ENCODE data around the gene PTPRJ. TPM values are rescaled to one million over a fixed set of nuclear protein-coding genes. Genes with fewer than 3 reads are reported as not detected.

PTPRJ gene
- total RNA-seq, 1 donor from 2014 or later, result 70.3 TPM

DNA sequence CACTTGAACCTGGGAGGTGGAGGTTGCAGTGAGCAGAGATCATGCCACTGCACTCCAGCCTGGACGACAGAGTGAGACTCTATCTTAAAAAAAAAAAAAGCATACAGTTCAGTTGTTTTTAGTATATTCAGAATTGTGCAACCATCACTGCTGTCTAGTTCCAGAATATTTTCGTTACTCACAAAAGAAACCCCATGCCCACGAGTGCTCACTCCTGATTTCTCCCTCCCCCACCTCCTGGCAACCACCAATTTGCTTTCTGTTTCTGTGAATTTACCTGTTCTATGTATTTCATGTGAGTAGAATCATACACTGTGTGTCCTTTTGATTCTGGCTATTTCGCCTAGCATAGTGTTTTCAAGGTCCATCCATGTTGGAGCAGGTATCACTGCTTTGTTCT, 24.8 kb downstream of the PTPRJ start:
- Mint-ChIP-seq H3K4me1 (ENCODE audit: low read depth) (peaks cover 80% of the 10 kb centered on the region), H3K36me3 (ENCODE audit: low read depth) (peaks cover 9% of the 10 kb centered on the region), H3K27me3 (ENCODE audit: insufficient read depth) (no peaks in the 10 kb centered on the region), H3K9me3 (no peaks in the 10 kb centered on the region), H3K4me3 (peak overlapping the region; percentile 83), H3K27ac (peak overlapping the region; percentile 100)
- no peak for DNase-seq (ENCODE audit: low spot score)
- intact Hi-C loops (cut with micrococcal nuclease), result loop anchor here (5.0 to 10.0 kb wide), 3 partner anchors 143 to 490 kb away; partner anchors contain the start of gene NUP160

GRCh38 chr11:48005831-48006270, 25.5 kb downstream of the PTPRJ start:
- no peak for DNase-seq (ENCODE audit: low spot score)
- Mint-ChIP-seq H3K4me3 (peak overlapping the region; percentile 83), H3K27me3 (ENCODE audit: insufficient read depth) (no peaks in the 10 kb centered on the region), H3K36me3 (ENCODE audit: low read depth) (peaks cover 10% of the 10 kb centered on the region), H3K27ac (peak overlapping the region; percentile 100), H3K4me1 (ENCODE audit: low read depth) (peaks cover 76% of the 10 kb centered on the region), H3K9me3 (peaks cover 2% of the 10 kb centered on the region)
- intact Hi-C loops (cut with micrococcal nuclease), result loop anchor here (1.0 to 10.0 kb wide), 8 partner anchors 23 to 491 kb away; partner anchors contain the start of gene NUP160

DNA sequence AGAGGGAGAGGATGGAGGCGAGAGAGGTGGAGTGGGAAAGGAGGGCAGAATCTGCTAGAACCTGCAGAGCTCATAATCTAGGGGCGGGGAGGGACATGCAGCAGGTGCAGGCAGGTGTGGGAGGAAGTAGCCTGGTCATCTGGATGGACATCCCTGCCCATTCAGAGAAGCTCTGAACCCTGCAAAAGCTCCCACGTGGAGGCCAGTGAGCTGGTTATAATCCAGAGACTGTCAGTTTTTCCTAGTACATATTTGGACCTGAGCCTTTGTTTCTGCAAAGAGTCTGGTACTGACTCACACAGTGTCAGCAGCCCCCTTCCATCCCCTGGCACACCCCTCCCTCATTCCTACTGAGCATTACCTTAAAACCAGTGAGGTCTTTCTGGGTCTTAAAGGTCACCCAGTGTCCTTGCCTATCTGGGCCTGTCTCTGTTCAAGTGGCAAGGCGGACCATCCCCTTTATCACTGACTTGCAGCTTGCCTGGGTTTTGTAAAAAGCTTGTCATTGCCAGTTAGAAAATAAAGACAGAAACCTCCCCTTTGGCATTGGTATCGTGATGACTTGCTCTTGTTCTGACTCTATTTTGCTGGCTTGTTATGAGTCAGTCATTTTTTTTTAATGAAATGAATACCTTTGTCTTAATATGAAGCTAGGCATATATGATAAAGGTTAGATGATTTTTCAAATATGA, 26.1 kb downstream of the PTPRJ start:
- Mint-ChIP-seq H3K4me3 (peak overlapping the region; percentile 83), H3K27ac (peak overlapping the region; percentile 100), H3K36me3 (ENCODE audit: low read depth) (peaks cover 13% of the 10 kb centered on the region), H3K4me1 (ENCODE audit: low read depth) (peaks cover 76% of the 10 kb centered on the region), H3K27me3 (ENCODE audit: insufficient read depth) (no peaks in the 10 kb centered on the region), H3K9me3 (peaks cover 3% of the 10 kb centered on the region)
- no peak for DNase-seq (ENCODE audit: low spot score)
- intact Hi-C loops (cut with micrococcal nuclease), result loop anchor here (1.0 to 10.0 kb wide), 8 partner anchors 23 to 492 kb away; partner anchors contain the start of gene NUP160

- intact Hi-C loops (cut with micrococcal nuclease), result loop anchor here (2.0 to 10.0 kb wide), 5 partner anchors 61 to 493 kb away; partner anchors contain the start of genes FNBP4 and NUP160
- Mint-ChIP-seq H3K27ac (peak overlapping the region; percentile 100), H3K36me3 (ENCODE audit: low read depth) (peaks cover 10% of the 10 kb centered on the region), H3K9me3 (peaks cover 3% of the 10 kb centered on the region), H3K27me3 (ENCODE audit: insufficient read depth) (no peaks in the 10 kb centered on the region), H3K4me3 (peak overlapping the region; percentile 27), H3K4me1 (ENCODE audit: low read depth) (peaks cover 81% of the 10 kb centered on the region)
- no peak for DNase-seq (ENCODE audit: low spot score)
These were observed 27.3 kb downstream of the PTPRJ start for GRCh38 chr11:48007677-48008076.

GRCh38 chr11:48008951-48009270, 28.6 kb downstream of the PTPRJ start:
- DNase-seq (ENCODE audit: low spot score), result peak; percentile 64
- H3K4me3 Mint-ChIP-seq, result peak overlapping the region; percentile 75
- H3K27ac Mint-ChIP-seq, result peak overlapping the region; percentile 98
- peaks cover 89% of the 10 kb centered on the region for H3K4me1 Mint-ChIP-seq (ENCODE audit: low read depth)
- H3K36me3 Mint-ChIP-seq (ENCODE audit: low read depth), result peaks cover 17% of the 10 kb centered on the region
- intact Hi-C loops (cut with micrococcal nuclease), result loop anchor here (1.0 to 10.0 kb wide), 6 partner anchors 8 to 494 kb away; partner anchors contain the start of genes FNBP4 and NUP160
- H3K27me3 Mint-ChIP-seq (ENCODE audit: insufficient read depth), result no peaks in the 10 kb centered on the region
- H3K9me3 Mint-ChIP-seq, result peaks cover 3% of the 10 kb centered on the region

DNA sequence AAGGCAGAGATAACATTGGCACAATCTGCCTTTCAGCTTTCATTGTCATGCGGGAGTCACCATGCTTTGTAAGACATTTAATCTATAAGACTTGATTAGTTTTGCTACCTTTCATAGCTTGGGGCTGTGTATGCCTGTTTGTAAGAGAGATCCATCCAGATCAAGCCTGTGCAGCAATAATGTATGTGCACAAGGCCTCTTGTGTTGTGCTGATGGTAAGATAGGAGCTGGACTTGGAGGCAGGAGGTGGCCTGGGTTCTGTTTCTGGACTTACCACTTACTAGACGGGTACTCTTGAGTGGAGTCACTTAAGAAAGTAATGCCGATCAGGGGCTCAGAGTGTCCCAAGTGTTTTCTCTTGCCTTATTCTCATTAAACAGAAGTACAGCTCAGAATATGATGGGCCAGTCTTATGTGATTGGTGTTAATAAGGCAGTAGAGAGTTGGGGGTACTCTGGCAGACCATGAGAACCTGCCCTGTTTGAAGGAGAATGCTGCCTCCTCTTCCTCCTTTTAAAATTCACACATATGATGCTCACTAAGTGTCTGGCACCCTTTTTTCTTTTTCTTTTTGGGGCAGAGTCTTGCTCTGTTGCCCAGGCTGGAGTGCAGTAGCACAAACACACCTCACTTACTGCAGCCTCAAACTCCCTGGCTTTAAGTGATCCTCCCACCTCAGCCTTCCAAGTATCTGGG, 30.9 kb downstream of the PTPRJ start:
- intact Hi-C loops (cut with micrococcal nuclease), result no loop called here
- H3K36me3 Mint-ChIP-seq (ENCODE audit: low read depth), result peaks cover 25% of the 10 kb centered on the region
- no peak for DNase-seq (ENCODE audit: low spot score)

GRCh38 chr11:48011798-48012391, 31.5 kb downstream of the PTPRJ start:
- Mint-ChIP-seq H3K27me3 (ENCODE audit: insufficient read depth) (no peaks in the 10 kb centered on the region), H3K4me3 (peak overlapping the region; percentile 32), H3K27ac (peak overlapping the region; percentile 91), H3K9me3 (peaks cover 3% of the 10 kb centered on the region), H3K4me1 (ENCODE audit: low read depth) (peaks cover 88% of the 10 kb centered on the region), H3K36me3 (ENCODE audit: low read depth) (peaks cover 29% of the 10 kb centered on the region)
- intact Hi-C loops (cut with micrococcal nuclease), result no loop called here
- no peak for DNase-seq (ENCODE audit: low spot score)

More for the DNA sequence above, 30.9 kb downstream of the PTPRJ start:
- Mint-ChIP-seq H3K9me3 (peaks cover 3% of the 10 kb centered on the region), H3K4me1 (ENCODE audit: low read depth) (peaks cover 88% of the 10 kb centered on the region), H3K4me3 (peak overlapping the region; percentile 69), H3K27me3 (ENCODE audit: insufficient read depth) (no peaks in the 10 kb centered on the region), H3K27ac (peak overlapping the region; percentile 91)

- H3K27ac Mint-ChIP-seq, result peak overlapping the region; percentile 91
- peaks cover 3% of the 10 kb centered on the region for H3K9me3 Mint-ChIP-seq
- peaks cover 35% of the 10 kb centered on the region for H3K36me3 Mint-ChIP-seq (ENCODE audit: low read depth)
- DNase-seq (ENCODE audit: low spot score), result no peak
- H3K27me3 Mint-ChIP-seq (ENCODE audit: insufficient read depth), result no peaks in the 10 kb centered on the region
- peak overlapping the region; percentile 67 for H3K4me3 Mint-ChIP-seq
- peaks cover 93% of the 10 kb centered on the region for H3K4me1 Mint-ChIP-seq (ENCODE audit: low read depth)
- intact Hi-C loops (cut with micrococcal nuclease), result no loop called here
These were observed 33.0 kb downstream of the PTPRJ start for GRCh38 chr11:48013269-48013901.

DNA sequence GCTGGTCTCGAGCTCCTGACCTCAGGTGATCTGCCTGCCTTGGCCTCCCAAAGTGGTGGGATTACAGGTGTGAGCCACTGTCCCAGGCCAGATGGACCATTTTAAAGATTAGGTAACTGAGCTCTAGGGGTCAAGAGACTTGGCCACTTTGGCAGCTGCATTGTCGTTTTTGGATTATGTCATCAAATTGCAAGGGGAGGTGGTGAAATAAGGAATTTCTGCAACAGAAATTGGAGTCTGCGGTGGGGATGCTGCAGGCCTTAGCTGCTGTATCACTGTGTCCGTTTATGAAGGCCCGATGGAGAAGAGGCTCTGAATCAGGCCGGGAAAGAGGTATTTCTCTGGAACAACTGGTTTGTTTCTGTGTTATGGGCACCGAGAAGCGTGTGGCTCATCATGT, 34.6 kb downstream of the PTPRJ start:
- intact Hi-C loops (cut with micrococcal nuclease), result no loop called here
- no peaks in the 10 kb centered on the region for H3K27me3 Mint-ChIP-seq (ENCODE audit: insufficient read depth)
- H3K4me1 Mint-ChIP-seq (ENCODE audit: low read depth), result peaks cover 93% of the 10 kb centered on the region
- H3K36me3 Mint-ChIP-seq (ENCODE audit: low read depth), result peaks cover 40% of the 10 kb centered on the region
- H3K4me3 Mint-ChIP-seq, result peak overlapping the region; percentile 6
- peaks cover 3% of the 10 kb centered on the region for H3K9me3 Mint-ChIP-seq
- no peak for DNase-seq (ENCODE audit: low spot score)
- H3K27ac Mint-ChIP-seq, result peak overlapping the region; percentile 12

- DNase-seq (ENCODE audit: low spot score), result no peak
- Mint-ChIP-seq H3K27me3 (ENCODE audit: insufficient read depth) (no peaks in the 10 kb centered on the region), H3K4me3 (peak overlapping the region; percentile 27), H3K36me3 (ENCODE audit: low read depth) (peaks cover 51% of the 10 kb centered on the region), H3K27ac (peak overlapping the region; percentile 89), H3K4me1 (ENCODE audit: low read depth) (peaks cover 92% of the 10 kb centered on the region), H3K9me3 (no peaks in the 10 kb centered on the region)
- intact Hi-C loops (cut with micrococcal nuclease), result loop anchor here (1.0 kb wide), 1 partner anchor 92 kb away; no protein-coding TSS in a partner anchor
These were observed 36.9 kb downstream of the PTPRJ start for GRCh38 chr11:48017105-48017830.

DNA sequence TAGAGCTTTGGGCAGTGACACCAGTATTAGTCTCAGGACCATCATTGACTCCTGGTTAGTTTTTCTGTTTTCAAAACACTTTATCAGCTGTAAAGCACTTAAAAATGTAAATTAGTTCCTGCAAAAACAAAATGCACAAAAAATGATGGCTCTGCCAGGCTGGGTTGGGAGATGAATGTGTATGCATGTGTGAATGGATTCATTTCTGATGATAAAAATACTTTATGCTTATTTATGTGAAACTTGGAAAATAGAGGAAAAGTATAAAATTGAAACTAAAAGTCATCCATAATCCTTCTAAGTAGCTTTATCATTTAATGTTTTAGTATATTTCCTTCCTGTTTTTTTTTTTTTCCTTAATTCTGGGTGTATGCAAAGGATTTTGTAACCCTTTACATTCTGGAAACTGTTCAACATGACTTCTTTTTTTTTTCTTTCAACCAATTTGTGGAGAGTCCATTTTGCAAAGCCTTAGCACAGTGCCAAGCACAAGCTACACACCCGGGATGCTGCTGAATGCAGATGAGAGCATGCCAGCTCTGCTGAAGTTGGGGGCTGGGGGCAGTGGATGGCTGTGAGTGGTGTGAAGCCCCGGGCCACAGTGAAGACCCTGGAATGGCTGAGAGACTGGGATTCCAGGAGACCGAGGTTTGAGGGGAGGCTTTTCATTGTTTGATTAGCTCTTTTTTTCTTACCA, 37.6 kb downstream of the PTPRJ start:
- H3K4me3 Mint-ChIP-seq, result peak overlapping the region; percentile 11
- H3K4me1 Mint-ChIP-seq (ENCODE audit: low read depth), result peaks cover 91% of the 10 kb centered on the region
- H3K36me3 Mint-ChIP-seq (ENCODE audit: low read depth), result peaks cover 56% of the 10 kb centered on the region
- no peaks in the 10 kb centered on the region for H3K27me3 Mint-ChIP-seq (ENCODE audit: insufficient read depth)
- H3K27ac Mint-ChIP-seq, result peak overlapping the region; percentile 89
- no peak for DNase-seq (ENCODE audit: low spot score)
- H3K9me3 Mint-ChIP-seq, result no peaks in the 10 kb centered on the region
- intact Hi-C loops (cut with micrococcal nuclease), result loop anchor here (1.0 kb wide), 1 partner anchor 91 kb away; no protein-coding TSS in a partner anchor

Data from activated T-helper 1 cell treated with anti-CD3 and anti-CD28 coated beads, Interleukin-12 subunit alpha, Interleukin-12 subunit beta, Interleukin-2, Interleukin-4 antibody, amounts not matched to agents 30 ng/mL and 10 ng/mL and 1 ng/mL, durations not matched to agents 14 hours and 24 hours and 36 hours (primary cell).